ENCODE measurements around the gene RABEP1.

DNA sequence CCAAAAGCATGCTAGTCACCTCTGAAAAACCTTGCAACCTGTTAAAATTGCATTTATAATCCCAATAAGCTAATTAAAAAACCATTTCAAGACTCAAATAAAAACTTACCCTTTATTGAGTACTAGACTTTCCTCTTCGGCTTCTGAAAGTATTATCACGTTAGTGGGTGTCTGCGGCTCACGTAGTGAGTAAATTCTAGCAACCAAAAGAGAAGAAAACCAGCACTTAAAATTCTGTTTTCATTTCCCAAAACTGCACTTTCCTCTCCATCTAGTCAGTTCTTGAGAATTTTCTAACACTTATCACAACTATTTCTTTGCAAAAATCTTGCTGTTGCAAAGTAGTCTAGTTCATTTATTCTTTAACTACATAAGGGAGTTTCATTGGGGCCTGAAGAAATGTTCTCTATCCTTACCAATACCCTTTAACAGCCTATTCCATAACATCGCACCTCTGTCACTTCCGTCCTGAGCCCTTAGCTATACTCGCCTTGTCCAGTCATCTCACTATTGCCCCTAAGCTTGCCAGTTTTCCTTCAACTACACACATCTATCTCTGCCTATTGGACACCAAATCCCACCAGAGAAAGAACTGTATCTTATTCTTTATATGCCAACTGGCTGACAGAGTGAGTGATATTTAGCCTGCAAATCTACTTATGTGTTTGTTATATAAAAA lies 128.6 kb downstream of the RABEP1 start:
- TF ChIP-seq, protein P1, sequence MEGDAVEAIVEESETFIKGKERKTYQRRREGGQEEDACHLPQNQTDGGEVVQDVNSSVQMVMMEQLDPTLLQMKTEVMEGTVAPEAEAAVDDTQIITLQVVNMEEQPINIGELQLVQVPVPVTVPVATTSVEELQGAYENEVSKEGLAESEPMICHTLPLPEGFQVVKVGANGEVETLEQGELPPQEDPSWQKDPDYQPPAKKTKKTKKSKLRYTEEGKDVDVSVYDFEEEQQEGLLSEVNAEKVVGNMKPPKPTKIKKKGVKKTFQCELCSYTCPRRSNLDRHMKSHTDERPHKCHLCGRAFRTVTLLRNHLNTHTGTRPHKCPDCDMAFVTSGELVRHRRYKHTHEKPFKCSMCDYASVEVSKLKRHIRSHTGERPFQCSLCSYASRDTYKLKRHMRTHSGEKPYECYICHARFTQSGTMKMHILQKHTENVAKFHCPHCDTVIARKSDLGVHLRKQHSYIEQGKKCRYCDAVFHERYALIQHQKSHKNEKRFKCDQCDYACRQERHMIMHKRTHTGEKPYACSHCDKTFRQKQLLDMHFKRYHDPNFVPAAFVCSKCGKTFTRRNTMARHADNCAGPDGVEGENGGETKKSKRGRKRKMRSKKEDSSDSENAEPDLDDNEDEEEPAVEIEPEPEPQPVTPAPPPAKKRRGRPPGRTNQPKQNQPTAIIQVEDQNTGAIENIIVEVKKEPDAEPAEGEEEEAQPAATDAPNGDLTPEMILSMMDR (conservative IDR thresholded peaks at IDR 0.05 in 1 of 2, IDR thresholded peaks at IDR 0.05 in 1 of 2; ENCODE audit: extremely low read depth in 1 of 2, insufficient read depth in 1 of 2, low read depth in 1 of 2, low read length in 2 of 2) = no peak
- no peak for TF ChIP-seq EZH2 (IDR thresholded peaks at IDR 0.05; ENCODE audit: borderline replicate concordance, low read length)
